GM19452 (cell line): ENCODE results near the gene RAD54L2.
"Not testable (repeated sequence)": the region's sequence is repeated elsewhere in the genome, so short reads cannot be mapped to it uniquely, and the experiment has no call there.

Source experiments
- ATAC-seq: cut with Tn5 transposase; IDR thresholded peaks from one replicate; pipeline ENCODE4 v1.9.1; 2021; ENCODE audit not compliant: unreplicated experiment

The RAD54L2 gene

GRCh38 chr3:51538459-51539290, at the start of gene RAD54L2:
TSS of gene RAD54L2 (plus strand) at chr3:51538719. CDS start at chr3:51590421, 51,702 bp downstream.
- ATAC-seq, result peak; percentile 78

- peak; percentile 55 for ATAC-seq
Observed at GRCh38 chr3:51498876-51499738, 39.4 kb upstream of the RAD54L2 start.

GRCh38 chr3:51500632-51501131, 37.8 kb upstream of the RAD54L2 start:
- ATAC-seq, result no peak

GRCh38 chr3:51501833-51502561, 36.5 kb upstream of the RAD54L2 start:
- ATAC-seq, result no peak

GRCh38 chr3:51502562-51502910, 36.0 kb upstream of the RAD54L2 start:
- ATAC-seq, result no peak

GRCh38 chr3:51503007-51503406, 35.5 kb upstream of the RAD54L2 start:
- ATAC-seq, result no peak

- no peak for ATAC-seq
Observed at GRCh38 chr3:51508255-51508654, 30.3 kb upstream of the RAD54L2 start.

- no peak for ATAC-seq
Observed at GRCh38 chr3:51510996-51511395, 27.5 kb upstream of the RAD54L2 start.

GRCh38 chr3:51514210-51514609, 24.3 kb upstream of the RAD54L2 start:
- ATAC-seq, result no peak

- ATAC-seq, result no peak
Observed at GRCh38 chr3:51519848-51520247, 18.7 kb upstream of the RAD54L2 start.

- ATAC-seq, result peak; percentile 82
Observed at GRCh38 chr3:51520906-51521730, 17.4 kb upstream of the RAD54L2 start.

- ATAC-seq, result no peak
Observed at GRCh38 chr3:51522273-51522962, 16.1 kb upstream of the RAD54L2 start.

- not testable (repeated sequence) for ATAC-seq
Observed at GRCh38 chr3:51524874-51525273, 13.6 kb upstream of the RAD54L2 start.

- ATAC-seq, result no peak
Observed at GRCh38 chr3:51530485-51530884, 8.0 kb upstream of the RAD54L2 start.

- no peak for ATAC-seq
Observed at GRCh38 chr3:51535146-51536019, 3.1 kb upstream of the RAD54L2 start.

- not testable (repeated sequence) for ATAC-seq
Observed at GRCh38 chr3:51537631-51538030, 888 bp upstream of the RAD54L2 start.

GRCh38 chr3:51538115-51538458, 432 bp upstream of the RAD54L2 start:
- ATAC-seq, result no peak

GRCh38 chr3:51539291-51539941, 897 bp downstream of the RAD54L2 start:
- ATAC-seq, result no peak
